Left lung (tissue), 10 donors: ENCODE data around the gene FOXP2. TPM values are rescaled to one million over a fixed set of nuclear protein-coding genes. Genes with fewer than 3 reads are reported as not detected.

Experiments
- ATAC-seq: fragments of 200-7000 bp; cut with Tn5 transposase; one replicate; pipeline ENCODE4 v1.9.1; 2020; ENCODE audit warnings: moderate library complexity
- DNase-seq, 4 donors: peaks; one replicate each; pipeline ENCODE4 v3.0.0-alpha.2; 2013 to 2020
- H3K27ac ChIP-seq, 2 donors: fragments of 200-600 bp; sonication (generic) in 1 of 2; one replicate each; pipeline versions ENCODE4 v1.5.0 to v1.8.0; 2020 to 2021
- H3K27me3 ChIP-seq, 2 donors: fragments of 200-600 bp; sonication (generic) in 1 of 2; one replicate each; pipeline versions ENCODE4 v1.5.0 to v1.8.0; 2020 to 2021
- H3K36me3 ChIP-seq, 2 donors: fragments of 200-600 bp; sonication (generic) in 1 of 2; one replicate each; pipeline versions ENCODE4 v1.5.0 to v1.8.0; 2020 to 2021
- H3K4me1 ChIP-seq, 2 donors: fragments of 200-600 bp; one replicate each; pipeline ENCODE4 v1.8.0; 2021
- H3K4me3 ChIP-seq, 2 donors: fragments of 200-600 bp; sonication (generic) in 1 of 2; one replicate each; pipeline versions ENCODE4 v1.5.0 to v1.8.0; 2020 to 2021; ENCODE audit warnings: mild to moderate bottlenecking in 1 of 2
- H3K9me3 ChIP-seq, 2 donors: fragments of 200-600 bp; sonication (generic) in 1 of 2; one replicate each; pipeline versions ENCODE4 v1.5.0 to v1.8.0; 2020 to 2021
- intact Hi-C, 2 donors: fragments of 100-400 bp; cut with DNase I; formaldehyde crosslinking; loops; one replicate each; pipeline versions ENCODE4 v1.11.2 to v1.14.2; 2022
- polyA plus RNA-seq, 6 donors: library from polyadenylated mRNA; unstranded; fragments of 120-200 nt; gene quantifications; one replicate each; pipeline ENCODE4 v1.2.1, GENCODE V29; 2013; ENCODE audit not compliant: insufficient read length in 6 of 6
- total RNA-seq, 2 donors: library from RNA; stranded (reverse); fragmentation: NEBNext Ultra II Directional; extraction: Animal tissue kit (Norgen Biotek cat#: 25700); gene quantifications; one replicate each; pipeline ENCODE4 v1.2.1, GENCODE V29; 2021
- TF ChIP-seq, protein P1 (sequence below), 2 donors: fragments of 200-600 bp; sonication (generic) in 1 of 2; IDR thresholded peaks; one replicate each; pipeline versions ENCODE4 v1.5.0 to v1.8.0; 2021; ENCODE audit warnings: antibody characterized with exemption in 2 of 2
- donor health status: DM: no; HTN: yes; CAD: no.
- donor health status: DM: no; HTN: no; CAD: no.

The FOXP2 gene
- total and polyA plus RNA-seq, 8 donors: 5.9 to 86.8 (median 50.3) TPM

DNA sequence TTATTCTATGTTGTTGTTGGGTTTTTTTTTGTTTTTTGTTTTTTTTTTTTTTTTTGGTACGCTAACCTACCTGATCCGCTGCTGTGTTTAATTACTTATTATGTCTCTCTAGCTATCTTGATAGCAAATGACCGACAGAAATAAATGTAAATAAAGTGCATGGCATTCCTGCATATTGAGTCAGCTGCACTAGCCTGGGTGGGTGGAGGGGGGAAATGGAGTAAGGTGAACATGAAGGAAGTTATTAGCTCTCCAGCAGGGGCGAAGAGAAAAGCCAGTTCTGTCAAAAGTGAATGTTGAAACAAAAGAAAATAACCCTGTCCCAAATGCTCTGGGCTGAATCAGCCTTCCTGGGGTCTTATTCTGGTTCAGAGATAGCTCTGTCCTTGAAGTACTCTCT is 296.6 kb downstream of the FOXP2 start:
- no peak overlapping the region for H3K4me3 ChIP-seq
- intact Hi-C loops: no loop called here
- H3K27me3 ChIP-seq: no peaks in the 10 kb centered on the region
- H3K27ac ChIP-seq: no peak overlapping the region
- TF ChIP-seq, protein P1, sequence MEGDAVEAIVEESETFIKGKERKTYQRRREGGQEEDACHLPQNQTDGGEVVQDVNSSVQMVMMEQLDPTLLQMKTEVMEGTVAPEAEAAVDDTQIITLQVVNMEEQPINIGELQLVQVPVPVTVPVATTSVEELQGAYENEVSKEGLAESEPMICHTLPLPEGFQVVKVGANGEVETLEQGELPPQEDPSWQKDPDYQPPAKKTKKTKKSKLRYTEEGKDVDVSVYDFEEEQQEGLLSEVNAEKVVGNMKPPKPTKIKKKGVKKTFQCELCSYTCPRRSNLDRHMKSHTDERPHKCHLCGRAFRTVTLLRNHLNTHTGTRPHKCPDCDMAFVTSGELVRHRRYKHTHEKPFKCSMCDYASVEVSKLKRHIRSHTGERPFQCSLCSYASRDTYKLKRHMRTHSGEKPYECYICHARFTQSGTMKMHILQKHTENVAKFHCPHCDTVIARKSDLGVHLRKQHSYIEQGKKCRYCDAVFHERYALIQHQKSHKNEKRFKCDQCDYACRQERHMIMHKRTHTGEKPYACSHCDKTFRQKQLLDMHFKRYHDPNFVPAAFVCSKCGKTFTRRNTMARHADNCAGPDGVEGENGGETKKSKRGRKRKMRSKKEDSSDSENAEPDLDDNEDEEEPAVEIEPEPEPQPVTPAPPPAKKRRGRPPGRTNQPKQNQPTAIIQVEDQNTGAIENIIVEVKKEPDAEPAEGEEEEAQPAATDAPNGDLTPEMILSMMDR (IDR thresholded peaks at IDR 0.05): no peak
- DNase-seq (no peak), ATAC-seq (no peak)
- H3K9me3 ChIP-seq: no peaks in the 10 kb centered on the region
- no peaks in the 10 kb centered on the region for H3K36me3 ChIP-seq
- no peaks in the 10 kb centered on the region for H3K4me1 ChIP-seq

DNA sequence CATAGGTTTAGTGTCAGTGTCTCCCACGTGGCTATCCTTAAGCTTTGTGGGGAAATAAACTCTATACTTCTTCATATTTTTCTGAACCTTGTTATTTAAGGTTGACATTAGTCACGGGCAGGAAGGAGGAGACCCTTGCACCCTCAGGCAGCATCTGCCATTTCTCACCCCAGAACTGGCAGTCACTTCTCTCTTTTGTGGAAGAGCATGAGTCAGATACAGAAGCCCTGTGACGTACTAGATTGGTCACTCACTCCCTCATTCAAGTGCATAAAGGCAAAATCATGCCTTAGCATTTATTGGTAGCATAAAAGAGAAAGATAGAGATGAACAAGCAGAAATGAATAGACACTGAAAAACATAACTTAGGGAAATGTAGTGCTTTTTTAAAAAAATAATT is 301.3 kb downstream of the FOXP2 start:
- no peaks in the 10 kb centered on the region for H3K4me1 ChIP-seq
- no peaks in the 10 kb centered on the region for H3K36me3 ChIP-seq
- TF ChIP-seq, protein P1 (IDR thresholded peaks at IDR 0.05): no peak
- ATAC-seq: no peak
- H3K4me3 ChIP-seq: no peak overlapping the region
- H3K9me3 ChIP-seq: no peaks in the 10 kb centered on the region
- intact Hi-C loops: no loop called here
- H3K27me3 ChIP-seq: no peaks in the 10 kb centered on the region
- DNase-seq: no peak
- H3K27ac ChIP-seq: no peak overlapping the region

DNA sequence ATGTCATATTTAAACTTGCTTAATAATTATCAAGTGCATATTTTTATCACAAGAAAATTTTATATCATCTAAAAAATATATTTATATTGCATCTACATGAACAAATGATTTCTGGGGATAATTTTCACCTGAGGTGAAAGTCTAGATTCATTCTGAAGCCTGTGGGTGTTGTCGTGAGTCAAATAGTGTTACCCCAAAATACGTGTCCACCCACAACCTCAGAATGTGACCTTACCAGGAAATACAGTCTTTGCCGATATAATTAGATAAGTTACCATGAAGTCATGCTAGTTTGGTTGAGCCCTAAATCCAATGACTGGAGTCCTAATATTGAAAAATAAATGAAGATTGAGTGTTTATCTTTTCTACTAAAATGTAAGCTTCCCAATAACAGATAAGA is 304.2 kb downstream of the FOXP2 start:
- intact Hi-C loops: no loop called here
- H3K27me3 ChIP-seq: no peaks in the 10 kb centered on the region

DNA sequence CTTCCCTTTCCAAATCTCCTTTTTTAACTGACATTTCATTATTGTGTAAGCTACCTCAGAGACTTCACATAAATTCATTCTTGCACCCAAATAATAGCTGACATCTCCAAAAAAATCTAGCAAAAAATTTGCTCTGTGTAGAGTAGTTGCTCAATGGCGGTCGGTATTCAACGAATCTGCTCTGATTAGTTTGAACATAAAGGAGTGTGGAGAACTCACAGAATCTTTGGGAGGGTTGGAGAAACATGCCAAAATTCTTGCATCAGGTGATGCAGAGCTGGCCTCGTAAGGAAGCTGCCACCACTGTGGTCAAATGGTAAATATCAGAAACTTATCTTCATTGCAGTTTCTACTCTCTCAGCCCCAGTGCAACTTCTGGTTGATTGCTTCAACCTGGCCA is 306.1 kb downstream of the FOXP2 start:
- Histone ChIP-seq H3K4me1 (no peaks in the 10 kb centered on the region), H3K9me3 (no peaks in the 10 kb centered on the region), H3K27me3 (no peaks in the 10 kb centered on the region), H3K36me3 (no peaks in the 10 kb centered on the region), H3K27ac (no peak overlapping the region), H3K4me3 (no peak overlapping the region)
- DNase-seq: no peak
- intact Hi-C loops: no loop called here
- ATAC-seq: no peak
- TF ChIP-seq, protein P1 (IDR thresholded peaks at IDR 0.05): no peak

More for the DNA sequence above, 304.2 kb downstream of the FOXP2 start:
- no peak for ATAC-seq
- H3K4me1 ChIP-seq: no peaks in the 10 kb centered on the region
- H3K9me3 ChIP-seq: no peaks in the 10 kb centered on the region
- H3K4me3 ChIP-seq: no peak overlapping the region
- H3K36me3 ChIP-seq: no peaks in the 10 kb centered on the region
- DNase-seq: no peak
- H3K27ac ChIP-seq: no peak overlapping the region
- TF ChIP-seq, protein P1 (IDR thresholded peaks at IDR 0.05): no peak

- H3K27ac ChIP-seq: no peak overlapping the region
- TF ChIP-seq, protein P1 (IDR thresholded peaks at IDR 0.05): no peak
- no peak overlapping the region for H3K4me3 ChIP-seq
- no peaks in the 10 kb centered on the region for H3K9me3 ChIP-seq
- ATAC-seq: no peak
- no peaks in the 10 kb centered on the region for H3K36me3 ChIP-seq
- intact Hi-C loops: no loop called here
- no peaks in the 10 kb centered on the region for H3K4me1 ChIP-seq
- H3K27me3 ChIP-seq: no peaks in the 10 kb centered on the region
- no peak for DNase-seq
Measured at GRCh38 chr7:114722562-114722961, 307.9 kb downstream of the FOXP2 start.
